SU-DHL-6 (cell line): ENCODE results near the gene ANKHD1.

Experiments used
- EZH2phosphoT487 ChIP-seq: fragments of 200-600 bp; sonication (generic), shearing (Covaris generic); conservative IDR thresholded peaks from 2 replicates; pipeline ENCODE4 v1.6.1; 2018; ENCODE audit warnings: mild to moderate bottlenecking, antibody characterized with exemption, low read length, moderate library complexity, mixed read lengths
- TF ChIP-seq, protein P1 (sequence below): fragments of 200-600 bp; sonication (generic); IDR thresholded peaks from one replicate; pipeline ENCODE4 v1.5.1; 2017; ENCODE audit warnings: antibody characterized with exemption, mild to moderate bottlenecking, low read length, moderate library complexity; ENCODE audit not compliant: insufficient read depth, poor library complexity, severe bottlenecking

DNA sequence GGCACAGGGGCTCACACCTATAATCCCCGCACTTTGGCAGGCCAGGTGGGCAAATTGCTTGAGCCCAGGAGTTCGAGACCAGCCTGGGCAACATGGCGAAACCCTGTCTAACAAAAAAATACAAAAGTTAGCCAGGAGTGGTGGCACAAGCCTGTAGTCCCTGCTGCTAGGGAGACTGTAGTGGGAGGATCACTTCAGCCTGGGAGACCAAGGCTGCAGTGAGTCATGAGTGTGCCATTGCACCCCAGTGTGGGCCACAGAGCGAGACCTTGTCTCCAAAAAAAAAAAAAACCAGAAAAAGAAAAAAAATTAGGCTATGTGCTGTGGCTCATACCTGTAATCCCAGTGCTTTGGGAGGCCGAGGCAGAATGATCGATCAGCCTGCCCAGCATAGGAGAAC lies 87.3 kb downstream of the ANKHD1 start:
- TF ChIP-seq, protein P1, sequence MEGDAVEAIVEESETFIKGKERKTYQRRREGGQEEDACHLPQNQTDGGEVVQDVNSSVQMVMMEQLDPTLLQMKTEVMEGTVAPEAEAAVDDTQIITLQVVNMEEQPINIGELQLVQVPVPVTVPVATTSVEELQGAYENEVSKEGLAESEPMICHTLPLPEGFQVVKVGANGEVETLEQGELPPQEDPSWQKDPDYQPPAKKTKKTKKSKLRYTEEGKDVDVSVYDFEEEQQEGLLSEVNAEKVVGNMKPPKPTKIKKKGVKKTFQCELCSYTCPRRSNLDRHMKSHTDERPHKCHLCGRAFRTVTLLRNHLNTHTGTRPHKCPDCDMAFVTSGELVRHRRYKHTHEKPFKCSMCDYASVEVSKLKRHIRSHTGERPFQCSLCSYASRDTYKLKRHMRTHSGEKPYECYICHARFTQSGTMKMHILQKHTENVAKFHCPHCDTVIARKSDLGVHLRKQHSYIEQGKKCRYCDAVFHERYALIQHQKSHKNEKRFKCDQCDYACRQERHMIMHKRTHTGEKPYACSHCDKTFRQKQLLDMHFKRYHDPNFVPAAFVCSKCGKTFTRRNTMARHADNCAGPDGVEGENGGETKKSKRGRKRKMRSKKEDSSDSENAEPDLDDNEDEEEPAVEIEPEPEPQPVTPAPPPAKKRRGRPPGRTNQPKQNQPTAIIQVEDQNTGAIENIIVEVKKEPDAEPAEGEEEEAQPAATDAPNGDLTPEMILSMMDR = no peak
- no peak for TF ChIP-seq EZH2phosphoT487
